ENCODE data around the gene CNDP2. TPM values are rescaled to one million over a fixed set of nuclear protein-coding genes. Genes with fewer than 3 reads are reported as not detected.

Gene CNDP2
- total RNA-seq, 1 donor = 38.0 TPM

DNA sequence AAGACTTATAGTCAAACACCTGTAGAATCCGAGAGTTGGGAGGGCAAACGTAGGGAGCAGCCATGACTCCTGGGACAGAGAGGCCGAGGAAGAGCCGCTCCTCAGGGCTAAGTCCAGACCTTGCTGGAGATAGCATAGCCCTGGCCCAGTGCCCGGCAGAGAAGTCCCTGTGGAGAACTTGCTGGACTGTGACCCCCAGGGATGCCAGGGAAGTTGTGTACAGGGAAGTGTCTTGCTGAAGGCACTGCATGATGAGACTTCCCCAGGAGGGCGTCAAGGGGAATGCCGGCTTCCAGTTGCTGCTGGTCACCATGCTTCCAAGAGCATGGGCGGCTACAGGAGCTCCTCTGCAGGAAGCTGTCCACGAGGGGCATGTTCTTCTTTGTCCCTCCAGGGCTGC lies 29.6 kb downstream of the CNDP2 start:
- no peak overlapping the region for H3K4me3 ChIP-seq (ENCODE audit: low read depth, low read length)
- no peak for DNase-seq (ENCODE audit: low read depth)
- TF ChIP-seq, protein P1, sequence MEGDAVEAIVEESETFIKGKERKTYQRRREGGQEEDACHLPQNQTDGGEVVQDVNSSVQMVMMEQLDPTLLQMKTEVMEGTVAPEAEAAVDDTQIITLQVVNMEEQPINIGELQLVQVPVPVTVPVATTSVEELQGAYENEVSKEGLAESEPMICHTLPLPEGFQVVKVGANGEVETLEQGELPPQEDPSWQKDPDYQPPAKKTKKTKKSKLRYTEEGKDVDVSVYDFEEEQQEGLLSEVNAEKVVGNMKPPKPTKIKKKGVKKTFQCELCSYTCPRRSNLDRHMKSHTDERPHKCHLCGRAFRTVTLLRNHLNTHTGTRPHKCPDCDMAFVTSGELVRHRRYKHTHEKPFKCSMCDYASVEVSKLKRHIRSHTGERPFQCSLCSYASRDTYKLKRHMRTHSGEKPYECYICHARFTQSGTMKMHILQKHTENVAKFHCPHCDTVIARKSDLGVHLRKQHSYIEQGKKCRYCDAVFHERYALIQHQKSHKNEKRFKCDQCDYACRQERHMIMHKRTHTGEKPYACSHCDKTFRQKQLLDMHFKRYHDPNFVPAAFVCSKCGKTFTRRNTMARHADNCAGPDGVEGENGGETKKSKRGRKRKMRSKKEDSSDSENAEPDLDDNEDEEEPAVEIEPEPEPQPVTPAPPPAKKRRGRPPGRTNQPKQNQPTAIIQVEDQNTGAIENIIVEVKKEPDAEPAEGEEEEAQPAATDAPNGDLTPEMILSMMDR (IDR thresholded peaks at IDR 0.05; ENCODE audit: insufficient read depth, low read length) = no peak

DNA sequence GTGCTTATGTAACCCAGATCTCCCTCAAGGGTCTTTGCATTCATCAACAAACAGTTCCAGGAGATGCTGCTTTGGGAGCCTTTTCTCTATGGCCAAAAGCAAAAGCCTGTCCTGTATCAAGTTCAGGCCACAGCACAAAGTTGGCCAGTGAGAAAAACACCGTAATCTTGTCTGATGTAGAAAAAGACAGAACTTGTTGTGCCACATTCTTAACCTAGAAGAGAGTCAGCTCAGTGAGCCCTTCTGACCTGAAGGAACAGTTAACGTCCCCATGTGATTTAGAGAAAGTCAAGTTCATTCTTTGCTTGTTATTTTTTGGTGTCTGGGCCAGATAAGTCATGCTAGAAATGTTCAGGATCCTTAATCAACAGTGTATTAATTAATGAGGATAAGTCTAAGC lies 30.3 kb downstream of the CNDP2 start:
- no peak overlapping the region for H3K4me3 ChIP-seq (ENCODE audit: low read depth, low read length)
- no peak for DNase-seq (ENCODE audit: low read depth)
- TF ChIP-seq, protein P1 (IDR thresholded peaks at IDR 0.05; ENCODE audit: insufficient read depth, low read length) = no peak

DNA sequence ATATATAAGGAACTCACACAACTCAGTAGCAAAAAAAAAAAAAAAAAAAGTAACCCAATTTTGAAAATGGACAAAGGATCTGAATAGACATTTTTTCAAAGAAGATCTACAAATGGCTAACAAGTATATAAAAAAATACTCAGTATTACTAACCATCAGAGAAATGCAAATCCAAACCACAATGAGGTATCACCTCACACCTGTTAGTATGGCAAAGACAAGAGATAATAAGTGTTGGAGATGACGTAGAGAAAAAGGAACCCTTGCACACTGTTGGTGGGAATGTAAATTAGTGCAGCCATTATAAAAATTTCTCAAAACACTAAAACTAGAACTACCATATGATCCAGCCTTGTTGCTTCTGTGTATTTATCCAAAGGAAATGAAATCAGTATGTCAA lies 32.3 kb downstream of the CNDP2 start:
- no peak for DNase-seq (ENCODE audit: low read depth)
- no peak overlapping the region for H3K4me3 ChIP-seq (ENCODE audit: low read depth, low read length)
- TF ChIP-seq, protein P1 (IDR thresholded peaks at IDR 0.05; ENCODE audit: insufficient read depth, low read length) = no peak

DNA sequence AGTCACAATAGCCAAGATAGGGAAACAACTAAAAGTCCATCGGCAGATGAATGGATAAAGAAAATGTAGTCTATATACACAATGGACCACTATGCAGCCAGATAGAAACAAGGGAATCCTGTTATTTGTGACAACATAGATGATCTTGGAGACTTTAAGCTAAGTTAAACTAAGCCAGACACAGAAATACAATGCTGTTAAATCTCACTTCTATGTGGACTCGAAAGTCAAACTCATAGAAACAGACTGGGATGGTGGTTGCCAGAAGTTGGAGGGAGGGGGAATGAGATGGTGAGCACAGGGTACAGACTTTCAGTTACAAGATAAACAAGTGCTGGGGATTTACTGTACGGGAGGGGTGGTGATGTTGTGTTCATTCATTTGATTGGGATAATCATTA lies 32.8 kb downstream of the CNDP2 start:
- TF ChIP-seq, protein P1 (IDR thresholded peaks at IDR 0.05; ENCODE audit: insufficient read depth, low read length) = no peak
- DNase-seq (ENCODE audit: low read depth) = no peak
- H3K4me3 ChIP-seq (ENCODE audit: low read depth, low read length) = no peak overlapping the region

DNA sequence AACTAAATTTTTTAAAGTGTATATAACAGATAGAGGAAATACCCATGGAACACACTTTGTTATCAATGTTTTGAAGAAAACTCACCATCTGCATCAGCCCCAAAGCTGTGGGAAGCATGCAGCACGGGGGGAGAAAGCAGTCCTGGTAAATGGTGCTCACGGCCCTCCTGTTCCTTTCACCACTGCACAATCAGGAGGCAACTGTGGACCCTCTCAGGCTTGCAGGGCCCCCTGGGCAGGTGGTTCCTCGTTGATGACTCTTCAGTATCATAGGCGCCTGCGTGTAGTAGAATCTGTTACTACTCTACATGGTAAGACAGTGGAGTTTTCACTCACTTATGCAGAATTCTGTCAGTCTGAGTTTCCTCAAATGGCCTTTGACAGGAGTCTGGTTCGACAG lies 33.2 kb downstream of the CNDP2 start:
- H3K4me3 ChIP-seq (ENCODE audit: low read depth, low read length) = no peak overlapping the region
- no peak for DNase-seq (ENCODE audit: low read depth)
- TF ChIP-seq, protein P1 (IDR thresholded peaks at IDR 0.05; ENCODE audit: insufficient read depth, low read length) = no peak

DNA sequence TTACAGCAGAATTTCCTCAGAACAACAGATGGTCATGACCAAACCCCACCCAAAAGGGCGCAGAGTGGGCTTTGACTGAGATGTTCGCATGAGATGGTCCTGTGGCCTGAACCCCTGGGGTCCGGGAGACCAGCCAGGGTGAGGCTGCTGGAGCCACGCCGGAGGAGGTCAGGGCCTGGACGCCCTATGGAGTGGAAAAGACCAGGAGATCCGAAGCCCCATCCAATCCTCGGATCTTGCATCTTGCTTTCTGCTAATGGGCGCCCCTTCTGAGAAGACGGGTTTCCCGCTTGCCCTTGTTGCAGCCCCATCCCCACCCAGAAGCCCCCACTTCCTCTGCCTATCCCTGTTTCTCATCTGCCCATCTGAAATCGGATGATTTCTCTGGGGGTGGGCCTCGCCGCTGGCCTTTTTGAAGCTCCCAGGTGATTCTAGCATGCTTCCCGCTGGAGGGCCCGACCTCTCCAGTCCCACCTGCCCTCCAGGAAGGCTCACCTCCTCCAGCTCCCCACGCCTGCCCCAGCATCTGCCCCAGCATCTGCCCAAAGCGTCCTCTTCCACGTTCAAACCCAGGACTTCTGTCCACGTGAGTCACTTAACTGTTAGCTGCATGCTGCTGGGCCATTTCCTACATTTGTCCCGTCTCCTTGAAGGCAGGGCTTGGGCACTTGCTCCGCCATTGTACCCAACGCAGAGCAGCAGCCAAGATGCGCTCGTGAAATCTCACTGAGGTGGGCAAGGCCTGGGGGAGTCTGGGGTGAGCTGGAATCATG lies 33.8 kb downstream of the CNDP2 start:
- no peak overlapping the region for H3K4me3 ChIP-seq (ENCODE audit: low read depth, low read length)
- TF ChIP-seq, protein P1 (IDR thresholded peaks at IDR 0.05; ENCODE audit: insufficient read depth, low read length) = no peak
- no peak for DNase-seq (ENCODE audit: low read depth)

DNA sequence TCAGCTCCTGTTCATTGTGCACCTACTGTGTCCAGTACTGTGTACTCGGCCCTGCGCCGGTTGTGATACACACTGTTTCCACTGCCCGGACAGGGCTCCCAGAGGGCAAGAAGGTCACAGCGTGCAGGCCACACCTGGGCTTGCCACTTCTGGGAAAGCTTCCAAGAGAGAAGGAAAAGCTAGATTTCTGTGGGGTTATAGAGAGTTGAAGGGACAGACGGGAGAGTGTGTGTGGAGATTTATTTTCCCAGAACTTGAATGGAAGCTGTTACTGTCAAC lies 34.4 kb downstream of the CNDP2 start:
- no peak overlapping the region for H3K4me3 ChIP-seq (ENCODE audit: low read depth, low read length)
- no peak for DNase-seq (ENCODE audit: low read depth)
- TF ChIP-seq, protein P1 (IDR thresholded peaks at IDR 0.05; ENCODE audit: insufficient read depth, low read length) = no peak
